MM.1S (cell line): ENCODE measurements around the gene TTYH3.

Experiments
- DNase-seq: peaks from one replicate; pipeline ENCODE4 v3.0.0-alpha.2; 2015
- H2AFZ ChIP-seq: fragments of 300-600 bp; sonication (generic); 2 replicates; pipeline ENCODE4 v1.6.0; 2016; ENCODE audit warnings: antibody characterized with exemption, low read length
- H3F3A ChIP-seq: fragments of 300-600 bp; sonication (generic); 2 replicates; pipeline ENCODE4 v1.6.1; 2016; ENCODE audit warnings: mild to moderate bottlenecking, antibody characterized with exemption, low read length, moderate library complexity, mixed read lengths; ENCODE audit not compliant: insufficient read depth
- H3K27ac ChIP-seq: fragments of 300-600 bp; sonication (generic); 2 replicates; pipeline ENCODE4 v1.5.1; 2016; ENCODE audit warnings: mild to moderate bottlenecking, low read length
- H3K27me3 ChIP-seq: fragments of 300-600 bp; sonication (generic); replicated peaks from 2 replicates; pipeline ENCODE4 v1.6.0; 2016; ENCODE audit warnings: low read length; ENCODE audit not compliant: insufficient read depth
- H3K36me3 ChIP-seq: fragments of 300-600 bp; sonication (generic); replicated peaks from 2 replicates; pipeline ENCODE4 v1.6.1; 2016; ENCODE audit warnings: mild to moderate bottlenecking, low read length, mixed read lengths; ENCODE audit not compliant: insufficient read depth
- H3K4me1 ChIP-seq: fragments of 300-600 bp; sonication (generic); 2 replicates; pipeline ENCODE4 v1.6.1; 2016; ENCODE audit warnings: low read length, mixed read lengths
- H3K4me2 ChIP-seq: fragments of 300-600 bp; sonication (generic); 2 replicates; pipeline ENCODE4 v1.6.0; 2016; ENCODE audit warnings: low read depth, low read length
- H3K4me3 ChIP-seq: fragments of 300-600 bp; sonication (generic); 2 replicates; pipeline ENCODE4 v1.5.1; 2016; ENCODE audit warnings: low read length, mixed read lengths
- H3K79me2 ChIP-seq: fragments of 300-600 bp; sonication (generic); 2 replicates; pipeline ENCODE4 v1.6.1; 2016; ENCODE audit warnings: mixed run types, low read length, mixed read lengths
- H3K9ac ChIP-seq: fragments of 300-600 bp; sonication (generic); 2 replicates; pipeline ENCODE4 v1.6.1; 2016; ENCODE audit warnings: low read length, mixed read lengths
- H3K9me2 ChIP-seq: fragments of 300-600 bp; sonication (generic); replicated peaks from 2 replicates; pipeline ENCODE4 v1.6.1; 2016; ENCODE audit warnings: mild to moderate bottlenecking, low read length, mixed read lengths; ENCODE audit not compliant: insufficient read depth
- H3K9me3 ChIP-seq: fragments of 300-600 bp; sonication (generic); replicated peaks from 2 replicates; pipeline ENCODE4 v1.6.1; 2016; ENCODE audit warnings: mild to moderate bottlenecking, low read length, mixed read lengths; ENCODE audit not compliant: insufficient read depth
- H4K20me1 ChIP-seq: fragments of 300-600 bp; sonication (generic); 2 replicates; pipeline ENCODE4 v1.6.1; 2016; ENCODE audit warnings: mild to moderate bottlenecking, low read length, moderate library complexity, mixed read lengths; ENCODE audit not compliant: insufficient read depth
- EZH2 ChIP-seq: fragments of 300-600 bp; sonication (generic); optimal IDR thresholded peaks from 2 replicates; pipeline ENCODE3; 2017; ENCODE audit warnings: low read depth, mild to moderate bottlenecking, antibody characterized with exemption, low read length, mixed read lengths
- EZH2phosphoT487 ChIP-seq: fragments of 300-600 bp; sonication (generic); IDR thresholded peaks from 2 replicates; pipeline ENCODE4 v1.6.1; 2018; ENCODE audit warnings: antibody characterized with exemption, low read length
- TF ChIP-seq, protein P1 (sequence below): fragments of 300-600 bp; sonication (generic); IDR thresholded peaks from 2 replicates; pipeline ENCODE4 v1.5.1; 2016; ENCODE audit warnings: antibody characterized with exemption, low read length, mixed read lengths

Gene TTYH3

DNA sequence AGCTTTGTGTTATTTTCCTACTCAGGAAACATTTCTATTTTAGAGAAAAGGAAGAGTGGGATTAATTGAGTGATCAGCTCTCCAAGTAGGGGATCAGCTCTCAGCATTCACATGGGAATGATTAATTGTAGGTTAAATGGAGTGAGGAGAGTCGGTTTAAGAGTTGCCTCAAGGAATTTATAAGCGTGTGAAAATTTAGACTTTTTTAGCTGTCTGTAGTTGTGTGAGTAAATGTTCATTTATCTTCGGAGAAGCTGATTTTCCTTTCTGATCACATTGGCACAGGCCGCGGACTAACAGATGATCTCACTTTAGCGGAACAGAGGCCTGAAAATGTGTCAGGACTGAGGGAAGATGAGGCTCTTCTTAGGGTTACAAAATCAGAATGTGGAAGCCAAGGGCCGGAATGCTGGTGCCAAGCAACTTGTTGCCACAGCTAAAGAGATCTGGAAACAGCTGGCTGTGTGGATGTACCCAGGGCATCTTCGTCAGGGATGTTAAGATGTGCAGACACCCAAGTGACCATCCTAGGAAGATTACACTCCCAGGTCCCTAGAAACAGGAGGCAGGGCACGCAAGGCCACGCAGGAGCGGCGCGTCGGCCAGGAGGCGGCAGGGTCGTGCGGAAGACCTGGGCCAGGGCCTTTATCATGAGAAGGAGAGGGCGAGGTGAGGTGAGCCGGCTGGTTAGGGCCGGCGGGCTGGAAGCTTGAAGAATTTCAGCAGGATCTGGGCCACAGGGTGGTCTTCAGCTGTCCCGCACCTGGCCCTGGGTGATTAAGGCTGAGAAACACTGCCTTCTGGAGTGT lies 35.1 kb upstream of the TTYH3 start:
- Histone ChIP-seq H3K9ac (no peak overlapping the region), H4K20me1 (no peaks in the 10 kb centered on the region), H3F3A (no peaks in the 10 kb centered on the region), H3K79me2 (no peaks in the 10 kb centered on the region), H3K4me3 (no peak overlapping the region), H2AFZ (no peak overlapping the region), H3K9me3 (no peaks in the 10 kb centered on the region), H3K4me1 (no peaks in the 10 kb centered on the region), H3K27me3 (no peaks in the 10 kb centered on the region), H3K9me2 (no peaks in the 10 kb centered on the region), H3K36me3 (no peaks in the 10 kb centered on the region), H3K4me2 (no peak overlapping the region), H3K27ac (no peak overlapping the region)
- DNase-seq = no peak
- TF ChIP-seq EZH2 (no peak), EZH2phosphoT487 (no peak)
- TF ChIP-seq, protein P1, sequence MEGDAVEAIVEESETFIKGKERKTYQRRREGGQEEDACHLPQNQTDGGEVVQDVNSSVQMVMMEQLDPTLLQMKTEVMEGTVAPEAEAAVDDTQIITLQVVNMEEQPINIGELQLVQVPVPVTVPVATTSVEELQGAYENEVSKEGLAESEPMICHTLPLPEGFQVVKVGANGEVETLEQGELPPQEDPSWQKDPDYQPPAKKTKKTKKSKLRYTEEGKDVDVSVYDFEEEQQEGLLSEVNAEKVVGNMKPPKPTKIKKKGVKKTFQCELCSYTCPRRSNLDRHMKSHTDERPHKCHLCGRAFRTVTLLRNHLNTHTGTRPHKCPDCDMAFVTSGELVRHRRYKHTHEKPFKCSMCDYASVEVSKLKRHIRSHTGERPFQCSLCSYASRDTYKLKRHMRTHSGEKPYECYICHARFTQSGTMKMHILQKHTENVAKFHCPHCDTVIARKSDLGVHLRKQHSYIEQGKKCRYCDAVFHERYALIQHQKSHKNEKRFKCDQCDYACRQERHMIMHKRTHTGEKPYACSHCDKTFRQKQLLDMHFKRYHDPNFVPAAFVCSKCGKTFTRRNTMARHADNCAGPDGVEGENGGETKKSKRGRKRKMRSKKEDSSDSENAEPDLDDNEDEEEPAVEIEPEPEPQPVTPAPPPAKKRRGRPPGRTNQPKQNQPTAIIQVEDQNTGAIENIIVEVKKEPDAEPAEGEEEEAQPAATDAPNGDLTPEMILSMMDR = no peak

DNA sequence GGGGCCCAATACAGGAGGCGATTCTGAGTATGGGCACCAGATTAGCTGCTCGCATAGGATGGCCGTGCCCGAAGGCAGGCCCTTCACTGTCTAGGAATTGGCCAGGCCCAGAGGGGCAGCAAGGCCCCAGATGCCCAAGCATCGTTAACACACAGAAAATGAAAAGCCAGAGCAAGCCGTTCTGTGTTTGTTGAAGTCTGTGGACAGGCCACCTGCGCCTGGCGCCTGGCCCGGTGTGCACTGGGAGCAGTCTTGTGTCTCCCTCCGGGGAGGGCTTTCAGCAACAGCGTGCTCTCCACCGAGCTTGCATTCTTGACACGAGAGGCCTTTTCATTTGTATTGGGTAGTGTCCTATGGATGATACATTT lies 34.5 kb upstream of the TTYH3 start:
- H2AFZ ChIP-seq = no peak overlapping the region
- no peaks in the 10 kb centered on the region for H3K27me3 ChIP-seq
- H3K36me3 ChIP-seq = no peaks in the 10 kb centered on the region
- DNase-seq = no peak
- no peaks in the 10 kb centered on the region for H3K9me3 ChIP-seq
- no peaks in the 10 kb centered on the region for H3K9me2 ChIP-seq
- no peaks in the 10 kb centered on the region for H4K20me1 ChIP-seq
- H3F3A ChIP-seq = no peaks in the 10 kb centered on the region
- no peak overlapping the region for H3K9ac ChIP-seq
- no peak overlapping the region for H3K4me2 ChIP-seq
- no peaks in the 10 kb centered on the region for H3K4me1 ChIP-seq
- no peak overlapping the region for H3K4me3 ChIP-seq
- TF ChIP-seq, protein P1 = no peak
- no peak for TF ChIP-seq EZH2
- TF ChIP-seq EZH2phosphoT487 = no peak
- no peak overlapping the region for H3K27ac ChIP-seq
- no peaks in the 10 kb centered on the region for H3K79me2 ChIP-seq

DNA sequence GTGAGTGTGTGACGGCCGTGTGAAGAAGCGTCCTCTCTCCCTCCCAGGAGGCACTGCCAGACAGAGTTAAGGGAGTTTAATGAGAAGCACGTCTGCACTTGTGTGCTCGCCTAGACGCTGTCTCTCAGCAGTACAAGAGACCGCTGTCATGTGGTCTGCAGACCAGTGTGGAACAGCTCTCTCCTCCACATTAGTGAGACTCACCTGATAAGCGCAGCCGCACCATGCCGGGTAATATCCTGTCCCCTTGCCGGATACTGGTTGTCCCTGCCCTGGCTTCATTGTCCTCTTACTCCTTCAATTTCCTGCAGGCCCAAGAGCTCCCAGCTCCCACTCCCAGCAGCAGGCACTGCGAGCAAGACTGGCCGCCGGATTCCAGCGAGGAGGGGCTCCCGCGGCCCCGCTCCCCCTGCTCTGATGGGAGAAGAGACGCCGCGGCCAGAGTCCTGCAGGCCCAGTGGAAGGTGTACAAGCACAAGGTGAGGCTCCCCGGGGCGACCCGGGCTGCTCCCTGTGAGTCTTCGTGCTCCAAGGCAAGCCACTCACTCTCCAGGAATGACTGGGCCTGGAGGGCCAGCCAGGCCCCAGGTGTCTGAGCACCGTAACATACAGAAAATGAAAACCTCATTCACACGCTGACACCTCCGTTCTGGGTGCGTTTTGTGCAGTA lies 33.5 kb upstream of the TTYH3 start:
- H3F3A ChIP-seq = no peaks in the 10 kb centered on the region
- no peak overlapping the region for H3K4me3 ChIP-seq
- H3K27ac ChIP-seq = no peak overlapping the region
- no peaks in the 10 kb centered on the region for H3K9me2 ChIP-seq
- TF ChIP-seq, protein P1 = no peak
- TF ChIP-seq EZH2phosphoT487 (no peak), EZH2 (no peak)
- no peak for DNase-seq
- H3K79me2 ChIP-seq = no peaks in the 10 kb centered on the region
- H3K27me3 ChIP-seq = no peaks in the 10 kb centered on the region
- H4K20me1 ChIP-seq = no peaks in the 10 kb centered on the region
- H3K4me2 ChIP-seq = no peak overlapping the region
- no peaks in the 10 kb centered on the region for H3K36me3 ChIP-seq
- no peaks in the 10 kb centered on the region for H3K4me1 ChIP-seq
- no peaks in the 10 kb centered on the region for H3K9me3 ChIP-seq
- no peak overlapping the region for H2AFZ ChIP-seq
- no peak overlapping the region for H3K9ac ChIP-seq
